NCI-H510A treated with DMSO at 0.1 percent for 48 hours (cell line): Measurements from ENCODE around the gene CD1C.
"Not testable (repeated sequence)": the region's sequence is repeated elsewhere in the genome, so short reads cannot be mapped to it uniquely, and the experiment has no call there.

Experiments
- DNase-seq: peaks from one replicate; lab custom pipeline; 2025; lab: John Stamatoyannopoulos, UW

The CD1C gene

DNA sequence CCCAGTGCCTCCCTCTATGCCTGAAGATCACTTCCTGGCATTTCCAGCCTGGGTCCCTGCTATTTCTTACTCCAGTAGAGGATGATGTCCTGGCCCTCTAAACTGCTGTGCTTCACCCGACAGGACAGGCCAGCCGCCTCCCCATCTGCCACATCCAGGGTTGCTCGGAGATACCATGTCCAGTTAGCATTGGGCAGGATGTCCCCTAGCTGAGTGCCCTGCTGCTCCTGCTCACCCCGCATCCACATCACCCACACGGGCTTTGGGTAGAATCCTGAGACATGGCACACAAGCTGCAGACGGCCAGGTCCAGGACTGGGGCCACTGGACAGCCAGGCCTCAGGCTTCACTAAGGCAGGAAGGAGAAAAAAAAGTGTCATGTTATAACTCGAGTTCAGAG lies 39.6 kb downstream of the CD1C start:
- no peak for DNase-seq

DNA sequence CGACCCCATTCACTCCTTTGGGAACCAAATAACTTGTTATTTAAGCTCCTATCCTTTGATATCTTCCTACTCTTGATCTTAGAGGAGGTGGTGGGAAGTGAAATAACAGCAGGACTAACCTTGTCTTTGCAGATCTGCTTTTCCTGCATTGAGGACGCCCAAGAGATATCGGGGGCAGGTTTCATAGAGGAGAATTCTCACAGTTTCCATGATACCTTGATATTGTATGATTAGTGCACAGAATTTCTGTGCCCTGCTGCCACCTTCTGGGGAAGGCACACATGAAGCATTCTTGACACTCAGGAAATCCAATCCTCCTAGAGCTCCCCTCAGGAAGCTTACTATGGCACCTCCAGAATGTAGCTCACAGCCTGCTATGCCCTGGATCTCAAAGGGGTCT lies 40.0 kb downstream of the CD1C start:
- no peak for DNase-seq

DNA sequence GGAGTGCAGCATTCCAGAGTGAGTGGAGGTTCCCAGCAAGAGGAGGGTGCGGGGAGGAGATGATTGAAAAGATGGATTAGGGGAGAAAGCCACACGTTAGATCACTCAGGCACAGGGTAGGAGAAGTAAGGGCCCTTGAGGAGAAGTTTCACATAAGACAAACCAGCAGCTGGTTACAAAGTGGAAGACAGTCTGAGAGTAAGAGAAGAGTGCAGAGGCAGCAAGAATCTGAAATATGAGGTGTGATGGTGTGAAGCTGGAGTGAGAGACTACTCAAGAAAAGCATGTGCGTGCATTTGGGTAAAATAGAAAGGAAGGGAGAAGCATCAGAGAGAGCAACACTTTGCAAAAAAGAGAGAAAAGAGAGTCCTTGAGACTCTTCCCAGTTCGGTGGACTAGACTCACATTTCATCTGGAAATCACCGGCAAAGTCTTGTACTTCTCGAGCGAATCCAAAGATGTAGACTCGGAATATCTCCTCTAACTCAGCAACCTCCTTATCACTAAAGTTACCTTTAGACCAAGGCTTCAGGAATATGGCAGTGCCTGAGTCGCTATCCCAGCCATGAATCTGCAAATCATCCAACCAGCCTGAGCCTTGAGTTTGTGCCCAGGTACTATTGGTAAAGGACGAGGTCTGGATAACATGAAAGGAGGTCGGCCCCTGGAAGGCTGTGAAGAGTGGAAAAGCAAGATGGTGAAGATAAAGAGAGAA lies 40.8 kb downstream of the CD1C start:
- DNase-seq: no peak

DNA sequence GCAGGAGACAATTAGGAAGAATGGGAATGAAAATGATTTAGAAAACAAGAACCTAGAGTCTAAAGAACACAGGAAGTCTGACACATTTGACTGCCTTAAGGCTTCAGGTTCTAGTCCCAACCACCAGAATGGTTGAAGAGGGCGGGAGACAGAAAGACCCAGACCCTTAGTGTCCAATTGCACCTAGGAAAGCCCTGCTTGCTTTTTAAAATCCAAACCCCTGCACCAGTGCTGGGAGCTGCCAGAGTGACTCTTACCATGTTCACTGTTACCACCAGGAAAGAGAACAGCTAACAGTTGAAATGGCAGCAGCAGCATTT lies 41.3 kb downstream of the CD1C start:
- no peak for DNase-seq

DNA sequence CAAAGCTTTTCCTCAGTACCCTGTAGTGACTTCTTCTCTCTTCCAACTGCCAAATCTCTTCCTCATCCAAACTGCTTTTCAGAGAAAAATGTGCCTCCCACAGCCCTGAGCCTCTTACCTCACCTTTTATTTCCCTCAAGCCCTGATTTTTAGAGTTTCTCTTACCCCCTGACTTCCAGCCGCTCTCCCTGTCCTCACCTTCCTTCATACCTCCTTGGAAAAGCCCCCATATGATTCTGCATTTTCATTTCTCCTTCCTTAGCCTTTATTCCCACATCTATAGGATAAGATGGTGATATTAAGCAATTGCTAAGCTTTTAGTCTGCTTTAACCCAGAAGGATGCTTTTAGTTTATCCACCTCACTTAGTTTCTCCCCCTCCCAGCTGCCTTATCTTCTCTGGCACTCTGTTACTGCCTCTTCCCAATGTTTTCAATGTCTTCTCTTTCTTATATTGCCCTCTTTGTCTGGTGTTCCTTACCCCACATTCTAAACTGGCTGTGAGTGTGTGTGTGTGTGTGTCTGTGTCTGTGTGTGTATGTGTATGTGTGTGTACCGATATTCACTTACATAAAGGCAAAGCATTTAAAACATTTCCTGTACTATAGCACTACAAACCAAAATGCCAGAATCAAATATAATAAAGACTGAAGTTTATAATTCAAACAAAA lies 41.9 kb downstream of the CD1C start, which contains the start of gene CD1B:
Gene CD1B, minus strand, starts transcription at position 51 of the 670 bp plus-strand sequence. CDS start 108 bp downstream, outside the sequence.
- DNase-seq: no peak

DNA sequence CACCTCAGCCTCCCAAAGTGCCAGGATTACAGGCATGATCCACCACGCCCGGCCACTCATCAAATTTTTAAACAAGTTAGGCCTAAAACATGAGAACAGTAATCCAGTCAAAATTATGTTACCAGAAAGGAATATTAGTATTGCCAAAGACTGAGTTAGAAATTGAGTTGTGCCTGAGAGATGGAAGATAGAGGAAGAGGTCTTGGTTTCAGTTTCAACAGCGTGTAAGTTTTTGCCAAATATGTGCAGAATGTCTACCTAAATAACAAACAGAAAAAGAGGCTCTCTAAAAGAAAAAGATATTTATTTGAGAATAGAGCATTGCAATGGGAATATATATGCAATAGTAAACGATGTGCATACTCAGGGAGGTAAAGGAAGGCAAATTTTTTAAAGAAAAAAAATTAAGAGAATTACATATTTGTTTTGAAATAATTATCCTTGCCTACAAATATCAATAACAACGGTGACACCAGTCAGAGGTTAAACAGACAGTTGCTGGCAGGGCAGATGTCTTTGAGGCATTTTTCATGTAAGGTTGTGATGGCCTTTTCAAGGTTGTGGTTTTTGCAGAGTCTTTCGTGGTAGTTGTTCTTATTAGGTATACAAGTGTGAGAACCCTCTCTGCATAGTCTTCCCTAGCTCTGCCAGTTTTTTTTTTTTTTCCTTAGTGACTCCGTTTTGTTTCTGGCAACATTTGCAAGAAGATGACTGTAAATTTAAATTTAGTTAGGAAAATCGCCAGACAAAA lies 43.9 kb downstream of the CD1C start:
- no peak for DNase-seq

DNA sequence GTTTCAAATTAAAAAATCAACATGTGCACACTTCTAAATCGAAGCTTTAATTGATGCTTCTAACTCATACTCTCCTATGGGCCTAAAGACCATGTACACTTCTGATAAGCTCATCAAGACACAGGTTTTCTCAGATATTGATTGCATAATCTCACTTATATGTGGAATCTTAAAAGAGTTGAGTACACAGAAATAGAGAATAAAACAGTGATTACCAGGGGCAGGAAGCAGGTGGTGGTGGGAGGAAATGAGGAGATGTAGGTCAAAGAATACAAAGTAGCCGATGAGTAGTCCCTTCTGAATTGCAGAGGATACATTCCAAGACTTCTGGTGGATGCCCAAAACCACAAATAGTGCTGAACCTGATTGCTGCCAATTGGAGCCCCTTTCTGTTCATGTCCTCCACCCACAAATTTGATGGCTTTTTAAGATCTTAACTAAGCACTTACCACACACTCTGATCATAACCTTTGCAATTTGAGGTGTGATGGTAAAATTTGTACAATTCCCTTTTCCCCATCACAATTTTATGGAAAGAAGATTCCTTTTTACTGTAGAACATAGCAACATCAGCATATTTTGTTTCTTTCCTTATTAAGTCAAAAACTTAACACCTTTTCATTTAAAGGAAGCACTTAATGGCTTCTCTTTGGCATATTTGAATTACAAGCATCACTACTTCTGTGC lies 44.9 kb downstream of the CD1C start:
- no peak for DNase-seq

DNA sequence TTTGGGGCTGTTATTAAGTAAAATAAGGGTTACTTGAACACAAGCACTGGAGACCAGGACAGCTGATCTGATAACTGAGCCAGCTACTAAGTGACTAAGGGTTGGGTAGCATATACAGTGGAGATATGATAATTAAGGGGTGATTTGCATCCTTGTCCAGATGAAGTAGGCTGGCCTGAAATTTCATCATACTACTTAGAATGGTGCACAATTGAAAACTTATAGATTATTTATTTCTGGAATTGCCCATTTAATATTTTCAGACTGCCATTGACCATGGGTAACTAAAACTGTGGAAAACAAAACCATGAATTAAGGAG lies 45.5 kb downstream of the CD1C start:
- DNase-seq: no peak

DNA sequence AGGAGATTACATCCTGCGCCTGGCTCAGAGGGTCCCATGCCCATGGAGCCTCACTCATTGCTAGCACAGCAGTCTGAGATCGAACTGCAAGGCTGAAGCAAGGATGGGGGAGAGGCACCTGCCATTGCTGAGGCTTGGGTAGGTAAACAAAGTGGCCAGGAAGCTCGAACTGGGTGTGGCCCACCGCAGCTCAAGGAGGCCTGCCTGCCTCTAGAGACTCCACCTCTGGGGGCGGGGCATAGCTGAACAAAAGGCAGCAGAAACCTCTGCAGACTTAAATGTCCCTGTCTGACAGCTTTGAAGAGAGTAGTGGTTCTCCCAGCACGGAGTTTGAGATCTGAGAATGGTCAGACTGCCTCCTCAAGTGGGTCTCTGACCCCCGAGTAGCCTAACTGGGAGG lies 46.7 kb downstream of the CD1C start:
- not testable (repeated sequence) for DNase-seq
